ENCODE results near the gene PLEKHA7.
A peak's percentile ranks its signal among the peaks of the same experiment; 100 is the strongest.
"Not testable (repeated sequence)": the region's sequence is repeated elsewhere in the genome, so short reads cannot be mapped to it uniquely, and the experiment has no call there.

PLEKHA7 gene
- long read RNA-seq, partial matches to known transcripts: 0 of 1 reads
- long read RNA-seq, other reads (novel, unspliced or antisense): 1 of 1 reads

- H3K27ac ChIP-seq (replicated peaks): no peak within 1 kb of the TSS
- no peak for TF ChIP-seq GABPA (IDR thresholded peaks at IDR 0.05; ENCODE audit: low read depth)
- no peak for TF ChIP-seq SPI1 (IDR thresholded peaks at IDR 0.05; ENCODE audit: borderline replicate concordance, low read depth)
- no peak for TF ChIP-seq POLR2AphosphoS5 (IDR thresholded peaks at IDR 0.05; ENCODE audit: low read depth)
- peaks cover 54% of the 10 kb centered on the region for H3K27me3 ChIP-seq (ENCODE audit: insufficient read depth, poor library complexity, severe bottlenecking)
- DNase-seq (ENCODE audit: low read depth in 1 of 2, low spot score in 1 of 2): no peak
- H3K4me3 ChIP-seq (replicated peaks; ENCODE audit: insufficient read depth, low read length): peak within 1 kb of the TSS; percentile 48
Observed at GRCh38 chr11:17014321-17014832, at the start of gene PLEKHA7. Gene PLEKHA7 (minus strand): TSS chr11:17014414. CDS start chr11:17014401, 13 bp downstream.

- TF ChIP-seq CTCF (IDR thresholded peaks at IDR 0.05; ENCODE audit: insufficient read depth, low read length) (peak; percentile 65), REST (IDR thresholded peaks at IDR 0.05; ENCODE audit: insufficient replicate concordance, low read depth) (no peak)
- peak in 1 of 2 experiments; percentile 58 for DNase-seq (ENCODE audit: low read depth in 1 of 2, low spot score in 1 of 2)
- Histone ChIP-seq H3K4me3 (replicated peaks; ENCODE audit: insufficient read depth, low read length) (no peak overlapping the region), H3K27ac (replicated peaks) (no peak overlapping the region), H3K27me3 (ENCODE audit: insufficient read depth, poor library complexity, severe bottlenecking) (no peaks in the 10 kb centered on the region)
Observed at GRCh38 chr11:17063171-17064002, 49.2 kb upstream of the PLEKHA7 start.

- DNase-seq (ENCODE audit: low read depth in 1 of 2, low spot score in 1 of 2); H3K4me3 ChIP-seq (replicated peaks; ENCODE audit: insufficient read depth, low read length); H3K27me3 ChIP-seq (ENCODE audit: insufficient read depth, poor library complexity, severe bottlenecking); H3K27ac ChIP-seq (replicated peaks): not testable (repeated sequence)
Observed at GRCh38 chr11:17051146-17051545, 36.9 kb upstream of the PLEKHA7 start.

GRCh38 chr11:17048491-17048890 lies 34.3 kb upstream of the PLEKHA7 start:
- not testable (repeated sequence) for H3K27me3 ChIP-seq (ENCODE audit: insufficient read depth, poor library complexity, severe bottlenecking); H3K27ac ChIP-seq (replicated peaks); H3K4me3 ChIP-seq (replicated peaks; ENCODE audit: insufficient read depth, low read length); DNase-seq (ENCODE audit: low read depth in 1 of 2, low spot score in 1 of 2)

- no peak for TF ChIP-seq GABPA (IDR thresholded peaks at IDR 0.05; ENCODE audit: low read depth)
- TF ChIP-seq CTCF (IDR thresholded peaks at IDR 0.05; ENCODE audit: insufficient read depth, low read length): no peak
- no peak for TF ChIP-seq POLR2AphosphoS5 (IDR thresholded peaks at IDR 0.05; ENCODE audit: low read depth)
- no peak for TF ChIP-seq REST (IDR thresholded peaks at IDR 0.05; ENCODE audit: insufficient replicate concordance, low read depth)
- TF ChIP-seq SPI1 (IDR thresholded peaks at IDR 0.05; ENCODE audit: borderline replicate concordance, low read depth): no peak
- no peak overlapping the region for H3K27ac ChIP-seq (replicated peaks)
- H3K27me3 ChIP-seq (ENCODE audit: insufficient read depth, poor library complexity, severe bottlenecking): peaks cover 4% of the 10 kb centered on the region
- H3K4me3 ChIP-seq (replicated peaks; ENCODE audit: insufficient read depth, low read length): no peak overlapping the region
- DNase-seq (ENCODE audit: low read depth in 1 of 2, low spot score in 1 of 2): no peak
Observed at GRCh38 chr11:17046690-17047089, 32.5 kb upstream of the PLEKHA7 start.
